NCI-H2227 treated with DMSO at 0.1 percent for 48 hours (cell line): ENCODE measurements around the gene LMX1B.
A peak's percentile ranks its signal among the peaks of the same experiment; 100 is the strongest.

Experiments used
- DNase-seq: peaks from one replicate; lab custom pipeline; 2025; lab: John Stamatoyannopoulos, UW

The LMX1B gene

GRCh38 chr9:126676685-126677143 lies 63.0 kb downstream of the LMX1B start:
- DNase-seq = no peak

- no peak for DNase-seq
These were observed 63.7 kb downstream of the LMX1B start for GRCh38 chr9:126677188-126678084.

- DNase-seq = no peak
These were observed 65.3 kb downstream of the LMX1B start for GRCh38 chr9:126678989-126679388.

GRCh38 chr9:126681336-126681735 lies 67.6 kb downstream of the LMX1B start:
- no peak for DNase-seq

GRCh38 chr9:126682113-126682810 lies 68.5 kb downstream of the LMX1B start:
- DNase-seq = no peak

GRCh38 chr9:126682928-126683697 lies 69.4 kb downstream of the LMX1B start:
- DNase-seq = no peak

GRCh38 chr9:126683698-126684044 lies 69.9 kb downstream of the LMX1B start:
- DNase-seq = no peak

- no peak for DNase-seq
These were observed 70.6 kb downstream of the LMX1B start for GRCh38 chr9:126684345-126684744.

GRCh38 chr9:126684965-126685465 lies 71.3 kb downstream of the LMX1B start:
- no peak for DNase-seq

GRCh38 chr9:126687930-126688461 lies 74.3 kb downstream of the LMX1B start:
- DNase-seq = peak; percentile 18

- no peak for DNase-seq
These were observed 74.9 kb downstream of the LMX1B start for GRCh38 chr9:126688617-126689016.

GRCh38 chr9:126689027-126689825 lies 75.5 kb downstream of the LMX1B start:
- no peak for DNase-seq

GRCh38 chr9:126690431-126691051 lies 76.8 kb downstream of the LMX1B start:
- no peak for DNase-seq

GRCh38 chr9:126692041-126692758 lies 78.5 kb downstream of the LMX1B start:
- no peak for DNase-seq

- DNase-seq = no peak
These were observed 79.2 kb downstream of the LMX1B start for GRCh38 chr9:126692759-126693427.

GRCh38 chr9:126693428-126693944 lies 79.8 kb downstream of the LMX1B start:
- DNase-seq = no peak

GRCh38 chr9:126694206-126695081 lies 80.7 kb downstream of the LMX1B start:
- no peak for DNase-seq

- no peak for DNase-seq
These were observed 81.5 kb downstream of the LMX1B start for GRCh38 chr9:126695186-126695585.
